ENCODE data around the gene BBOF1.
A peak's percentile ranks its signal among the peaks of the same experiment; 100 is the strongest.

The BBOF1 gene

GRCh38 chr14:74049876-74050495, 30.8 kb downstream of the BBOF1 start:
- Mint-ChIP-seq H3K27ac (no peak overlapping the region), H3K4me1 (peaks cover 5% of the 10 kb centered on the region), H3K9me3 (no peaks in the 10 kb centered on the region), H3K4me3 (no peak overlapping the region), H3K27me3 (no peaks in the 10 kb centered on the region), H3K36me3 (no peaks in the 10 kb centered on the region)
- DNase-seq (ENCODE audit: low spot score in 2 of 2) (no peak), ATAC-seq (ENCODE audit: low read depth) (peak; percentile 42)

GRCh38 chr14:74062809-74063150, 43.6 kb downstream of the BBOF1 start:
- no peaks in the 10 kb centered on the region for H3K4me1 Mint-ChIP-seq
- DNase-seq (ENCODE audit: low spot score in 2 of 2): no peak
- H3K36me3 Mint-ChIP-seq: peaks cover 23% of the 10 kb centered on the region
- H3K27ac Mint-ChIP-seq: no peak overlapping the region
- H3K4me3 Mint-ChIP-seq: no peak overlapping the region
- no peak for ATAC-seq (ENCODE audit: low read depth)
- no peaks in the 10 kb centered on the region for H3K9me3 Mint-ChIP-seq
- no peaks in the 10 kb centered on the region for H3K27me3 Mint-ChIP-seq

DNA sequence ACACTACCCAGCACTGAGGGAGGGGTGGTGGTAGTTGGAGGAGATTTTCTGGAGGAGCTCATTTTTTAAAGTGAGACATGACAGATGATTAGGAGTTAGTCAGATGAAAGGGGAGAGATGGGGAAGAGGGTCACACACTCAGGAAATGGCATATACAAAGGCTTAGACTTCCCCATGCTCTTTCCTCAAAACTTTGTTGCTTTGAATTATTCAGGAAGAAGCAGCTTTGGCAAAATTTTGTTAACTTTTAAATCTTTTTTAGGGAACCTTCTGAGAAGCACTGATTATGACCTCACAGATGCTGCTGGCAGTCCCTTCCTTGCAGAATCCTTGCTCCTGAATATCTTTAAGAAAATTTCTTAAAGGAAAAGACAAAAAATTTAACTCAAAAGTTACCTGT, 45.3 kb downstream of the BBOF1 start:
- Mint-ChIP-seq H3K9me3 (no peaks in the 10 kb centered on the region), H3K4me1 (no peaks in the 10 kb centered on the region), H3K36me3 (peaks cover 28% of the 10 kb centered on the region), H3K27me3 (no peaks in the 10 kb centered on the region), H3K4me3 (no peak overlapping the region), H3K27ac (no peak overlapping the region)
- DNase-seq (ENCODE audit: low spot score in 2 of 2) (no peak), ATAC-seq (ENCODE audit: low read depth) (no peak)

GRCh38 chr14:74064883-74065282, 45.7 kb downstream of the BBOF1 start:
- peaks cover 25% of the 10 kb centered on the region for H3K36me3 Mint-ChIP-seq
- no peaks in the 10 kb centered on the region for H3K4me1 Mint-ChIP-seq
- DNase-seq (ENCODE audit: low spot score in 2 of 2) (no peak), ATAC-seq (ENCODE audit: low read depth) (no peak)
- H3K27ac Mint-ChIP-seq: no peak overlapping the region
- H3K4me3 Mint-ChIP-seq: no peak overlapping the region
- no peaks in the 10 kb centered on the region for H3K27me3 Mint-ChIP-seq
- H3K9me3 Mint-ChIP-seq: no peaks in the 10 kb centered on the region

- Mint-ChIP-seq H3K9me3 (no peaks in the 10 kb centered on the region), H3K4me3 (no peak overlapping the region), H3K27ac (no peak overlapping the region), H3K36me3 (peaks cover 21% of the 10 kb centered on the region), H3K4me1 (no peaks in the 10 kb centered on the region), H3K27me3 (no peaks in the 10 kb centered on the region)
- DNase-seq (ENCODE audit: low spot score in 2 of 2) (no peak), ATAC-seq (ENCODE audit: low read depth) (no peak)
Measured at GRCh38 chr14:74065746-74066575, 46.8 kb downstream of the BBOF1 start.

GRCh38 chr14:74077401-74077800, 58.3 kb downstream of the BBOF1 start:
- Mint-ChIP-seq H3K27me3 (no peaks in the 10 kb centered on the region), H3K36me3 (peaks cover 3% of the 10 kb centered on the region), H3K27ac (no peak overlapping the region), H3K9me3 (no peaks in the 10 kb centered on the region), H3K4me3 (no peak overlapping the region), H3K4me1 (peaks cover 4% of the 10 kb centered on the region)
- no peak for ATAC-seq (ENCODE audit: low read depth)
- DNase-seq (ENCODE audit: low spot score in 2 of 2): no peak

DNA sequence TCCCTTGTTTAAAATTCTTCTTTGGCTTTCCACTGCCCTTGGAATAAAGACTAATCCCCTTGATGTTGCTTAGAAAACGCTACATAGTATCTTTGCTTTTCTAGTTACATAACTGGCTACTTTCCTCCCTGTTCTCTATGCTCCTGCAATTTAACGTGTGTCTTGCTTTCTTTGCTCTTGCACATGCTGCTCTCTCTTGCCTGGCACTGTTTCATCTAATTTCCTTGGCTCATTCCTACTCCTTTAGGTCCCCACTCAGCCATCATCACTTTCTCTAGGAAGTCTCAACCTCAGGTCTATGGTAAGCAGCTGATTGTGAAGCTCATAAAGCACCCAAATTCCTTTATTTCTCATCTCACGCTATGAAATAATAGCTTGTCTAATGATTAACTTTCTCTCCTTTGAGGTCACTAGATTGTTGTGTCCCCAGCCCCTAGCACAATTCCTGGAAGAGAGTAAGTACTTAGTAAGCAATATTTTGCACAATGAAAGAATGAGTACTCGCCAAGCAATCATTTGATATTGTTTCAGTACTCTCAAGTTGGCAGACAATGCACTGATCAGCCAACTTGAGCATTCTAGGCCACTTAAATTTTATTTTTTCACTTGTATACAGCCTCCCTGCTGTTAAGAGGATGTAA, 61.8 kb downstream of the BBOF1 start:
- H3K4me3 Mint-ChIP-seq: no peak overlapping the region
- ATAC-seq (ENCODE audit: low read depth) (no peak), DNase-seq (ENCODE audit: low spot score in 2 of 2) (no peak)
- H3K9me3 Mint-ChIP-seq: no peaks in the 10 kb centered on the region
- peaks cover 10% of the 10 kb centered on the region for H3K4me1 Mint-ChIP-seq
- no peak overlapping the region for H3K27ac Mint-ChIP-seq
- peaks cover 2% of the 10 kb centered on the region for H3K36me3 Mint-ChIP-seq
- H3K27me3 Mint-ChIP-seq: no peaks in the 10 kb centered on the region

DNA sequence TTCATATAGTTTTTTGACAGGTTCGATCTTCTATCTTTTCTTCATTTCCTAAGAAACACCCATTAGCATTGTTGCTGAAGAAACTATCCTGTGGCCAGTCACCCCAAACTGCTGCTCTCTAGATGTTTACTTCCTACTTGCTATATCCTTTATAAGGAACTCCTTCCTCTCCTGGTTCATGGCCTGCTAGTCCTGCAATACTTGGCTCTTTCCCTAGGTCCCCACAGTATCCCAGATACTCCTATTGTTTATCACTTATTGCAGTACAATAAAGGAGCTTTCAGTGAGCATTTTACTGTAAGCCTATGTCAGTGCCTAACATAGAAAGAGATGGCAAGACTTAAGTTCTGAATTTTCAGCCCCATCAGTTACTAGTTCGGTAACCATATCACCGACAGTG, 62.3 kb downstream of the BBOF1 start:
- Mint-ChIP-seq H3K4me3 (no peak overlapping the region), H3K27ac (no peak overlapping the region), H3K9me3 (no peaks in the 10 kb centered on the region), H3K4me1 (peaks cover 14% of the 10 kb centered on the region), H3K27me3 (no peaks in the 10 kb centered on the region), H3K36me3 (peaks cover 2% of the 10 kb centered on the region)
- ATAC-seq (ENCODE audit: low read depth) (no peak), DNase-seq (ENCODE audit: low spot score in 2 of 2) (no peak)

DNA sequence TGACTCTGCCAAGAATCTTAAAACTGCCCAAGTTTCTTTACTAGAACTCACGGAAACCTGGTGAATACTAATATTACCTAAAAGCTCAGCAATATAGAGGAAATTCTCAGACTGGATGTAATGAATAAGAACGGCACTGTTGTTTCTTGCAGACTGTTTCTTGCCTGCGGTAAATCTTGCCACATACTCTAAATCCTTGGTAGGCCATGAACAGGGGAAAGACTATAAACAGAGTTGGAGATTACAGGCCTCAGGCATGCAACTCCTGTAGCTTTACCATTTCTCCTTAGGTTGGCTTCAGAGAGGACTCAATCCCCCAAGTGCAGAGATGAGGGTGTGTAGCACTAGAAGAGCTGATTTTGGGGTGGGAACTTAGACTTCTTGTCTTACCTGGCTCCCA, 64.0 kb downstream of the BBOF1 start:
- DNase-seq (ENCODE audit: low spot score in 2 of 2) (no peak), ATAC-seq (ENCODE audit: low read depth) (no peak)
- H3K36me3 Mint-ChIP-seq: no peaks in the 10 kb centered on the region
- H3K27me3 Mint-ChIP-seq: no peaks in the 10 kb centered on the region
- peaks cover 11% of the 10 kb centered on the region for H3K4me1 Mint-ChIP-seq
- peak overlapping the region; percentile 98 for H3K4me3 Mint-ChIP-seq
- H3K9me3 Mint-ChIP-seq: no peaks in the 10 kb centered on the region
- peak overlapping the region; percentile 89 for H3K27ac Mint-ChIP-seq

- peaks cover 14% of the 10 kb centered on the region for H3K4me1 Mint-ChIP-seq
- peaks cover 1% of the 10 kb centered on the region for H3K36me3 Mint-ChIP-seq
- no peaks in the 10 kb centered on the region for H3K9me3 Mint-ChIP-seq
- peak overlapping the region; percentile 89 for H3K27ac Mint-ChIP-seq
- DNase-seq (ENCODE audit: low spot score in 2 of 2): no peak
- no peak for ATAC-seq (ENCODE audit: low read depth)
- H3K27me3 Mint-ChIP-seq: no peaks in the 10 kb centered on the region
- peak overlapping the region; percentile 98 for H3K4me3 Mint-ChIP-seq
Measured at GRCh38 chr14:74083784-74084276, 64.7 kb downstream of the BBOF1 start.

DNA sequence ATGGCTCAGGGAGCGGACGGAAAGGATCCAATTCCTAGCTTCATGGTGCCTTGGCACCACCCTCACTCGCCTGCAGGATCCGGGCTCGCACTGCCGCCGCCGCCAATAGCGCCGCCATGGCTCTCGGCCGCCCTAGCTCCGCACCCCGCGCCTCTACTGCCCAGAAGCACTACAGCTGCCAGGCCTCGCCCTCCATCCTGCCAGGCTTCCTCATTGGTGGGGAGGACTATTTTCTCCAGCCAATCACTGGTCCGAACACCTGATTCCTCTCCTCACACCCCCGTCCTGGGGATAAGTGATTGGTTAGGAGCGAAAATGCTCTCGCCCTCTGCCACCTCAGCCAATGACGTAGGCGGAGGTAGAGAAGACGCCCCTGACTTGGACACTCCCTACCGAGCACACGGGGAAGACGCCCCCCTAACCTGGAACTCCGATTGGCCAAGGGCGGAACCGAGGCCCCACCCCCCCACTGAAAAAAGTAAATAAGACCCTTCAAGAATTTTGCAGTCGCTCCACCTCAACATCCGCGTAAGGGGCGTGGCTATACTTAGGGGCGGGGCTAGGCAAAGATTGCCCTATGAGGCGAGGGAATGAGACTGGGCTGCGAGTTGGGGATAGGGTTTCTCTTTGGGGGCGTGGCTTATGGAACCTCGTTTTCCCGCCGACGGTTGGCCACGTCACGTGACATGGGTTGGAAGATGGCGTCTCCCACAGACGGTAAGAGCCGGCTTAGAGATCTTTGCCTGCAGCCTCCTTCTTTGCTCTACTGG, 65.3 kb downstream of the BBOF1 start, which contains the start of the genes ALDH6A1 and LIN52:
Gene ALDH6A1, minus strand, starts transcription at position 177 of the 770 bp plus-strand sequence. Its CDS starts 59 bp downstream, at position 118.
Gene LIN52, plus strand, starts transcription at position 680 of the 770 bp plus-strand sequence. Its CDS starts 19 bp downstream, at position 699.
- DNase-seq (ENCODE audit: low spot score in 2 of 2) (peak; percentile 97 to 100), ATAC-seq (ENCODE audit: low read depth) (peak; percentile 87)
- no peaks in the 10 kb centered on the region for H3K9me3 Mint-ChIP-seq
- H3K4me3 Mint-ChIP-seq: peak within 1 kb of the TSS; percentile 98
- H3K4me1 Mint-ChIP-seq: peaks cover 18% of the 10 kb centered on the region
- peaks cover 5% of the 10 kb centered on the region for H3K36me3 Mint-ChIP-seq
- H3K27ac Mint-ChIP-seq: peak within 1 kb of the TSS; percentile 89
- no peaks in the 10 kb centered on the region for H3K27me3 Mint-ChIP-seq

DNA sequence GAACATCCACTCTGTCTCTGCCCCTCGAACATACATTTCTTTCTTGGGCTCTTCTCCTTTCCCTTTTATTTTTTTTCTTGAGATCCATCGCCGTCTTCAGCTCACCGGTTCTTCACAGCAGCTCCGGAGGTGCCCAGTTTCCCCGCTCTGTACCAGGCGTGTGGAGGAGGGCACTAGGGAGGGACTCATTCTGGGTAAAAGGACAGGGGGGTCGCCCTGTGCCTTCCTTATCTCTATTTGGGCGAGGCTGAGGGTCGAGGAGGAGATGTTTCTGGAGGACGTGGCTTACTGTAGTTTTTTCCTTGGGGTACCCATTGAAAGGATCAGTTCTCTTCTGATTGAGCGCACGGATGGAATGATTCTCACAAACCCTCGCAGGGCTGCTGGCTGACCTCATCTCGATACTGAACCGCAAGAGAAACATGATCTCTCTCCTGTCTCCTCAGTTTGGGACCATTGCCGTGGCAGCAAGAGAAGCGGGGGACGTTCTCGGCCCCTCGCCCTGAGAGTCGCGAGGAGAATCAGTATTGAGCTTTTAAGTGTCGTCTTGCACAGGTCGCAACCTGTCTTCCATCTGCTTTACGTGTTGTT, 66.0 kb downstream of the BBOF1 start:
- Mint-ChIP-seq H3K4me3 (peak overlapping the region; percentile 98), H3K9me3 (no peaks in the 10 kb centered on the region), H3K27me3 (no peaks in the 10 kb centered on the region), H3K4me1 (peaks cover 18% of the 10 kb centered on the region), H3K36me3 (peaks cover 5% of the 10 kb centered on the region), H3K27ac (peak overlapping the region; percentile 89)
- ATAC-seq (ENCODE audit: low read depth): no peak
- no peak for DNase-seq (ENCODE audit: low spot score in 2 of 2)

- H3K36me3 Mint-ChIP-seq: peaks cover 7% of the 10 kb centered on the region
- H3K27me3 Mint-ChIP-seq: no peaks in the 10 kb centered on the region
- peaks cover 19% of the 10 kb centered on the region for H3K4me1 Mint-ChIP-seq
- peak overlapping the region; percentile 98 for H3K4me3 Mint-ChIP-seq
- DNase-seq (ENCODE audit: low spot score in 2 of 2) (peak in 1 of 2 donors; percentile 5), ATAC-seq (ENCODE audit: low read depth) (no peak)
- no peaks in the 10 kb centered on the region for H3K9me3 Mint-ChIP-seq
- peak overlapping the region; percentile 89 for H3K27ac Mint-ChIP-seq
Measured at GRCh38 chr14:74085828-74086227, 66.7 kb downstream of the BBOF1 start.
